ENCODE measurements around the gene RAD50.

DNA sequence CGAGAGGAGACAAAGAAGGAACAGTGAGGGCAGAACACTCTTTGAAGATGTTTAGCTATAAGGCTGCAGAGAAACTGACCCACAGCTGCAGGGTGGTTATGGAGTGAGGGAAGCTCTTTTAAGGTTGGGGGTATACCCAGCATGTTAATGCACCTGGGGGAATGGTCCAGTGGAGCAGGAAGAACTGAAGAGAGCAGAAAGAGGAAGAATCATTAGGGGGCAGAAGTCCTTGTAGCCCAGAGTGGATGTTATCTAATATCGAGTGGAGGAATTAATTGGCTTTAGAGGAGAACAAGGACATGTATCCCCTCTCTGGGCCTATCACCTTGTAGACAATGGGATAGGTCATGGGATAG lies 124.7 kb downstream of the RAD50 start:
- TF ChIP-seq EZH2 (IDR thresholded peaks at IDR 0.05; ENCODE audit: borderline replicate concordance, low read length) (no peak), CTCF (conservative IDR thresholded peaks at IDR 0.05 in 1 of 2, IDR thresholded peaks at IDR 0.05 in 1 of 2; ENCODE audit: extremely low read depth in 1 of 2, insufficient read depth in 1 of 2, low read depth in 1 of 2, low read length in 2 of 2) (no peak)

Measured in mammary epithelial cell (primary cell).